C4-2B (cell line): ENCODE results near the gene TLR1.

Experiments
- ZFX ChIP-seq: fragments of 450-650 bp; IDR thresholded peaks from 2 replicates; pipeline ENCODE4 v1.6.1; 2017
- TF ChIP-seq, protein P1 (sequence below): fragments of 450-650 bp; conservative IDR thresholded peaks from 2 replicates; pipeline ENCODE4 v1.5.1; 2017; ENCODE audit warnings: mild to moderate bottlenecking

DNA sequence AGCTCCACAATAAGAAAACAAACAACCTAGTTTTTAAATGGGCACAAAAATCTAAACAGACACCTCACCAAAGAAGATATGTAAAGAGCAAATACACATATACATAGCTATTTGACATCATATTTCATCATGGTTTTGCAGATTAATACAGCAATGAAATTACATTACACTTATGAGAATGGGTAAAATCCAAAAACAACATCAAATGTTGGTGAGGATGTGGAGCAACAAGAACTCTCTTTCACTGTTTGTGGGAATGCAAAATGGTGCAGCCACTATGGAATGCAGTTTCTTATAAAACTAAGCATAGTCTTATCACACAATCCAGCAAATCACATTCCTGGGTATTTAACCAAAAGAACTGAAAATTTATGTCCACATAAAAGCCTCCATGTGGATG, 27.1 kb upstream of the TLR1 start:
- TF ChIP-seq, protein P1, sequence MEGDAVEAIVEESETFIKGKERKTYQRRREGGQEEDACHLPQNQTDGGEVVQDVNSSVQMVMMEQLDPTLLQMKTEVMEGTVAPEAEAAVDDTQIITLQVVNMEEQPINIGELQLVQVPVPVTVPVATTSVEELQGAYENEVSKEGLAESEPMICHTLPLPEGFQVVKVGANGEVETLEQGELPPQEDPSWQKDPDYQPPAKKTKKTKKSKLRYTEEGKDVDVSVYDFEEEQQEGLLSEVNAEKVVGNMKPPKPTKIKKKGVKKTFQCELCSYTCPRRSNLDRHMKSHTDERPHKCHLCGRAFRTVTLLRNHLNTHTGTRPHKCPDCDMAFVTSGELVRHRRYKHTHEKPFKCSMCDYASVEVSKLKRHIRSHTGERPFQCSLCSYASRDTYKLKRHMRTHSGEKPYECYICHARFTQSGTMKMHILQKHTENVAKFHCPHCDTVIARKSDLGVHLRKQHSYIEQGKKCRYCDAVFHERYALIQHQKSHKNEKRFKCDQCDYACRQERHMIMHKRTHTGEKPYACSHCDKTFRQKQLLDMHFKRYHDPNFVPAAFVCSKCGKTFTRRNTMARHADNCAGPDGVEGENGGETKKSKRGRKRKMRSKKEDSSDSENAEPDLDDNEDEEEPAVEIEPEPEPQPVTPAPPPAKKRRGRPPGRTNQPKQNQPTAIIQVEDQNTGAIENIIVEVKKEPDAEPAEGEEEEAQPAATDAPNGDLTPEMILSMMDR = no peak
- no peak for TF ChIP-seq ZFX
